ENCODE results near the gene TFCP2.

The TFCP2 gene

GRCh38 chr12:51103977-51104376, 69.0 kb downstream of the TFCP2 start:
- Histone ChIP-seq H3K27ac (no peak overlapping the region), H3K27me3 (replicated peaks) (no peaks in the 10 kb centered on the region), H3K4me3 (ENCODE audit: low read depth, low read length) (no peak overlapping the region), H3K36me3 (replicated peaks) (peaks cover 41% of the 10 kb centered on the region)
- TF ChIP-seq CTCF (IDR thresholded peaks at IDR 0.05; ENCODE audit: low read depth, low read length, missing control alignments), result no peak
- in situ Hi-C loops (cut with HindIII; ENCODE audit: low pct_ligation_motif_present, low sequenced_read_pairs), result no loop called here
- DNase-seq, result no peak

DNA sequence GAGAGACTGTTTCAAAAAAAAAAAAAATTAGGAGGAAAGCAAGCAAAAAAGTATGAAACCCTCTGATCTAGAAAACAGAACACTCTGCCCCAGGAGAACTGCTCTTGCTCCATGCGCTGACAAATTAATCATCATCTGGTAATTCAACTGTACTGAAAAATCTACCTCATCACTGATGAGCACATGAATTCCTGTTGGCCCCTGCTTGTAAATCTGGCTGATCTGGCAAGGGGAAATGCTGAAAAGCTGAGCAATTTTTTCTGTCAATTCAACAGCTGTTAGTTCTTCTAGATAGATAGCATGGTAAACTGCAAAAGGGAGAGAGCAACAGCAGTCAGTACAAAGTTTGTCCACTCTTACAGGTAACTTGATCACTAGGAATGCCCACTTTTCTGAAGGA, 74.3 kb downstream of the TFCP2 start:
- Histone ChIP-seq H3K27ac (no peak overlapping the region), H3K27me3 (replicated peaks) (no peaks in the 10 kb centered on the region), H3K4me3 (ENCODE audit: low read depth, low read length) (no peak overlapping the region), H3K36me3 (replicated peaks) (peaks cover 43% of the 10 kb centered on the region)
- no peak for TF ChIP-seq CTCF (IDR thresholded peaks at IDR 0.05; ENCODE audit: low read depth, low read length, missing control alignments)
- DNase-seq, result no peak
- in situ Hi-C loops (cut with HindIII; ENCODE audit: low pct_ligation_motif_present, low sequenced_read_pairs), result no loop called here

DNA sequence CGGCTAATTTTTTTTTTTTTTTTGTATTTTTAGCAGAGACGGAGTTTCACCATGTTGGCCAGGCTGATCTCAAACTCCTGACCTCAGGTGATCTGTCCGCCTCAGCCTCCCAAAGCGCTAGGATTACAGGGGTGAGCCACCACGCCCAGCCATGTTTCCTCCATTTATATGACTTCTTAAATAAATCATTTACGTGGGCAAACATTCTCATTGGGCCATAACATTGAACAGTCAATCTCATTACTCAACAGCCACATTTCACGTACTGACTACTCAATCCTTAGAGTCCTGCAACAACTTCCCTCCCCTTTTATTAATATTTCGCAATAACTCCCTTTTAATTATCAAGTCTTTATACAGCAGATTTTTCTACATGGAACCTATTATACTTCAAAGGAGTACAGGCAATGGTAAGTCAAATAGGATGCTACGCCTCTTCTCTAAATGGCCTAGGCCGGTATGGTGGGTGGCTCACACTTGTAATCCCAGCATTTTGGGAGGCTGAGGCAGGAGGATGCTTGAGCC, 82.2 kb downstream of the TFCP2 start:
- Histone ChIP-seq H3K36me3 (replicated peaks) (peaks cover 17% of the 10 kb centered on the region), H3K4me3 (ENCODE audit: low read depth, low read length) (no peak overlapping the region), H3K27me3 (replicated peaks) (no peaks in the 10 kb centered on the region), H3K27ac (no peak overlapping the region)
- in situ Hi-C loops (cut with HindIII; ENCODE audit: low pct_ligation_motif_present, low sequenced_read_pairs), result no loop called here
- no peak for TF ChIP-seq CTCF (IDR thresholded peaks at IDR 0.05; ENCODE audit: low read depth, low read length, missing control alignments)
- no peak for DNase-seq

- no peak for DNase-seq
- Histone ChIP-seq H3K27ac (no peak overlapping the region), H3K4me3 (ENCODE audit: low read depth, low read length) (no peak overlapping the region), H3K36me3 (replicated peaks) (peaks cover 6% of the 10 kb centered on the region), H3K27me3 (replicated peaks) (no peaks in the 10 kb centered on the region)
- TF ChIP-seq CTCF (IDR thresholded peaks at IDR 0.05; ENCODE audit: low read depth, low read length, missing control alignments), result no peak
- in situ Hi-C loops (cut with HindIII; ENCODE audit: low pct_ligation_motif_present, low sequenced_read_pairs), result no loop called here
Measured at GRCh38 chr12:51087818-51088217, 85.1 kb downstream of the TFCP2 start.

- DNase-seq, result no peak
- no peak for TF ChIP-seq CTCF (IDR thresholded peaks at IDR 0.05; ENCODE audit: low read depth, low read length, missing control alignments)
- in situ Hi-C loops (cut with HindIII; ENCODE audit: low pct_ligation_motif_present, low sequenced_read_pairs), result no loop called here
Measured at GRCh38 chr12:51086933-51087332, 86.0 kb downstream of the TFCP2 start.

GRCh38 chr12:51085757-51086156, 87.2 kb downstream of the TFCP2 start:
- Histone ChIP-seq H3K4me3 (ENCODE audit: low read depth, low read length) (no peak overlapping the region), H3K27me3 (replicated peaks) (no peaks in the 10 kb centered on the region), H3K36me3 (replicated peaks) (peaks cover 4% of the 10 kb centered on the region), H3K27ac (no peak overlapping the region)
- DNase-seq, result no peak
- in situ Hi-C loops (cut with HindIII; ENCODE audit: low pct_ligation_motif_present, low sequenced_read_pairs), result no loop called here
- TF ChIP-seq CTCF (IDR thresholded peaks at IDR 0.05; ENCODE audit: low read depth, low read length, missing control alignments), result no peak

More at GRCh38 chr12:51086933-51087332, 86.0 kb downstream of the TFCP2 start:
- Histone ChIP-seq H3K4me3 (ENCODE audit: low read depth, low read length) (no peak overlapping the region), H3K27ac (no peak overlapping the region), H3K27me3 (replicated peaks) (no peaks in the 10 kb centered on the region), H3K36me3 (replicated peaks) (peaks cover 4% of the 10 kb centered on the region)
